Spinal cord (tissue), 10 donors: ENCODE measurements around the gene MANEA. TPM values are rescaled to one million over a fixed set of nuclear protein-coding genes. Genes with fewer than 3 reads are reported as not detected.
"Not testable (repeated sequence)": the region's sequence is repeated elsewhere in the genome, so short reads cannot be mapped to it uniquely, and the experiment has no call there.

Source experiments
- DNase-seq, 6 donors: peaks; one replicate each; pipeline versions ENCODE4 v3.0.0 to v3.0.0-alpha.2; 2013 to 2015; ENCODE audit warnings: low spot score in 6 of 6, low read depth in 4 of 6
- H3K27ac ChIP-seq: one replicate; pipeline ENCODE4 v1.5.1; 2013; ENCODE audit warnings: low read depth, low read length, control low read depth
- H3K27me3 ChIP-seq: one replicate; pipeline ENCODE4 v1.6.1; 2013; ENCODE audit warnings: low read length; ENCODE audit not compliant: control insufficient read depth, insufficient read depth
- H3K36me3 ChIP-seq: one replicate; pipeline ENCODE4 v1.6.1; 2013; ENCODE audit warnings: low read length; ENCODE audit not compliant: control insufficient read depth, insufficient read depth
- H3K4me1 ChIP-seq: one replicate; pipeline ENCODE4 v1.6.1; 2013; ENCODE audit warnings: low read length; ENCODE audit not compliant: control insufficient read depth, insufficient read depth
- H3K4me3 ChIP-seq: one replicate; pipeline ENCODE4 v1.5.1; 2013; ENCODE audit warnings: low read depth, low read length, control low read depth
- H3K9me3 ChIP-seq: one replicate; pipeline ENCODE4 v1.6.1; 2013; ENCODE audit warnings: low read length; ENCODE audit not compliant: control insufficient read depth, insufficient read depth
- WGBS: methylation state at CpG from one replicate; pipeline ENCODE4 v1.1.5; 2013; ENCODE audit warnings: missing lambda C conversion rate; ENCODE audit not compliant: insufficient coverage; 5-methylcytosine and 5-hydroxymethylcytosine counted together
- polyA plus RNA-seq, 2 donors: library from polyadenylated mRNA; unstranded; fragments of 120-200 nt; gene quantifications; one replicate each; pipeline ENCODE4 v1.2.1, GENCODE V29; 2013; ENCODE audit not compliant: insufficient read length in 2 of 2
- total RNA-seq, 2 donors: library from RNA; depleted of rRNA in 1 of 2; stranded (reverse); fragments of 120-200 nt in 1 of 2; fragments of >200 nt in 1 of 2; gene quantifications; one replicate each; pipeline versions ENCODE4 v1.2.3 to v1.2.4, GENCODE V29; 2013 to 2014
- donor health status: healthy.

The MANEA gene
- total and polyA plus RNA-seq, 4 donors, result 12.0 to 39.5 (median 17.4) TPM

GRCh38 chr6:95581073-95581472 is 3.7 kb downstream of the MANEA start:
- Histone ChIP-seq H3K27me3 (no peaks in the 10 kb centered on the region), H3K4me1 (peaks cover 3% of the 10 kb centered on the region), H3K9me3 (peaks cover 3% of the 10 kb centered on the region), H3K4me3 (no peak overlapping the region), H3K36me3 (no peaks in the 10 kb centered on the region), H3K27ac (no peak overlapping the region)
- DNase-seq, result no peak

DNA sequence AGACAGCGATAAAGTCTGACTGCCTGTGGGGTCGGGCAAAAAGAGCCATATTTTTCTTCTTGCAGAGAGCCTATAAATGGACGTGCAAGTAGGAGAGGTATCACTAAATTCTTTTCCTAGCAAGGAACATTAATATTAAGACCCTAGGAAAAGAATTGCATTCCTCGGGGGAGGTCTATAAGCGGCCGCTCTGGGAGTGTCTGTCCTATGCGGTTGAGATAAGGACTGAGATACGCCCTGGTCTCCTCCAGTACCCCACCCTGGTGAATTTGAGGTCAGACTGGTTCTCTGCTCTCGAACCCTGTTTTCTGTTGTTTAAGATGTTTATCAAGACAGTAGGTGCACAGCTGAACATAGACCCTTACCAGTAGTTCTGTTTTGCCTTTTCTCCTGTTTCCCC is 6.9 kb downstream of the MANEA start:
- not testable (repeated sequence) for H3K27me3 ChIP-seq, H3K27ac ChIP-seq, DNase-seq, H3K4me1 ChIP-seq, H3K36me3 ChIP-seq, H3K9me3 ChIP-seq, H3K4me3 ChIP-seq
- 100% methylated on average over 5 of the region's 9 CpGs for WGBS

GRCh38 chr6:95587989-95588388 is 10.7 kb downstream of the MANEA start:
- no peak overlapping the region for H3K27ac ChIP-seq
- no peaks in the 10 kb centered on the region for H3K27me3 ChIP-seq
- peaks cover 3% of the 10 kb centered on the region for H3K9me3 ChIP-seq
- no peaks in the 10 kb centered on the region for H3K4me1 ChIP-seq
- no peak overlapping the region for H3K4me3 ChIP-seq
- H3K36me3 ChIP-seq, result no peaks in the 10 kb centered on the region
- DNase-seq, result no peak
- no CpG with 5 or more reads among the region's 1 CpG for WGBS

GRCh38 chr6:95589067-95589466 is 11.7 kb downstream of the MANEA start:
- Histone ChIP-seq H3K27ac (no peak overlapping the region), H3K36me3 (no peaks in the 10 kb centered on the region), H3K4me1 (no peaks in the 10 kb centered on the region), H3K9me3 (peaks cover 3% of the 10 kb centered on the region), H3K4me3 (no peak overlapping the region), H3K27me3 (no peaks in the 10 kb centered on the region)
- WGBS, result no CpG with 5 or more reads among the region's 1 CpG
- DNase-seq, result no peak

- H3K4me1 ChIP-seq, result no peaks in the 10 kb centered on the region
- no CpG with 5 or more reads among the region's 4 CpGs for WGBS
- no peaks in the 10 kb centered on the region for H3K9me3 ChIP-seq
- H3K36me3 ChIP-seq, result no peaks in the 10 kb centered on the region
- H3K4me3 ChIP-seq, result no peak overlapping the region
- no peak overlapping the region for H3K27ac ChIP-seq
- no peak for DNase-seq
- no peaks in the 10 kb centered on the region for H3K27me3 ChIP-seq
Measured at GRCh38 chr6:95589826-95590570, 12.7 kb downstream of the MANEA start.

DNA sequence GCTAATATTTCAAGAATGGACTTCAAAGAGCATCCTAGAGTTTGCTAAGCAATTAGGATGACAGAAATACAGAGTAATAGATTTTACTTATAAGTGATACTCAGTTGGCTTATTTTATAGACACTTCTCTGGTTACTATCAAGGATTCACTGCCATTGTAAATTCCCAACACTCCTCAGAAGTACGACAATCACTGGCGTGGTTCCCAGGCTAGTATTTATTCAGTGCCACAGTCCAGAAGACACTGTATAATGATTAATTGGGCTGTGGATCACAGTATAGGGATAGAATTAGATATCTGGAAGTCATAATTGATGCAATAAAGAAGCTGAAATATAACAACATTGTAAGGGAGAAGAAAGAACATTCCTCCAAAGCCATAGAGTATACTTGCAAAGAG is 15.7 kb downstream of the MANEA start:
- Histone ChIP-seq H3K9me3 (no peaks in the 10 kb centered on the region), H3K4me1 (no peaks in the 10 kb centered on the region), H3K36me3 (no peaks in the 10 kb centered on the region), H3K27ac (no peak overlapping the region), H3K27me3 (no peaks in the 10 kb centered on the region), H3K4me3 (no peak overlapping the region)
- DNase-seq, result no peak
- no CpG with 5 or more reads among the region's 2 CpGs for WGBS

GRCh38 chr6:95596021-95596420 is 18.7 kb downstream of the MANEA start:
- Histone ChIP-seq H3K27ac (no peak overlapping the region), H3K9me3 (no peaks in the 10 kb centered on the region), H3K36me3 (no peaks in the 10 kb centered on the region), H3K4me1 (no peaks in the 10 kb centered on the region), H3K27me3 (no peaks in the 10 kb centered on the region), H3K4me3 (no peak overlapping the region)
- no CpG with 5 or more reads among the region's 3 CpGs for WGBS
- no peak for DNase-seq

DNA sequence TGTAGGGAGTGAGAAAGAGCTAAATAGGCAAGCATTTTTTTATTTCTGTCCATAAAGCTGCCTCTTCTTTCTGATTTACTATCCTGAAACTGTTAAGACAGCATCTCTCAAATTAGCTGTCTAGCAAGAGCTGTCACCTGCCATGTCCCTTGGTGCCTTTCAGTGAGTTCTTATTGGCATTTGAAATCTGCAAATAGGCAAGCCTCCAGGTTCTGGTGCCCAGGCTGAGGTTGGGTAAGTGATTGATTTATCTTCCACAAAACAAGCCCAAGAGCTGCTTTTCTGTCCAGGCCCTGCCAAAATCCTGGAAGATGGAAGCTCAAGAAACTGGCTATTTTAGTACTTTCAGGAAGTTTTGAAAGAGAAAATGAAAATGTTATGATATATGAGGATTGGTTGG is 22.4 kb downstream of the MANEA start:
- DNase-seq, result peak in 1 of 6 donors; percentile 77

GRCh38 chr6:95601133-95601532 is 23.8 kb downstream of the MANEA start:
- no peak overlapping the region for H3K4me3 ChIP-seq
- whole genome bisulfite sequencing, result 100% methylated on average over 1 of the region's 3 CpGs

More for the DNA sequence above, 22.4 kb downstream of the MANEA start:
- no peaks in the 10 kb centered on the region for H3K36me3 ChIP-seq
- no peaks in the 10 kb centered on the region for H3K9me3 ChIP-seq
- no peak overlapping the region for H3K27ac ChIP-seq
- H3K27me3 ChIP-seq, result no peaks in the 10 kb centered on the region
- no peaks in the 10 kb centered on the region for H3K4me1 ChIP-seq
- no peak overlapping the region for H3K4me3 ChIP-seq

GRCh38 chr6:95614094-95614493 is 36.8 kb downstream of the MANEA start:
- no peaks in the 10 kb centered on the region for H3K4me1 ChIP-seq
- no CpG with 5 or more reads among the region's 3 CpGs for WGBS

More at GRCh38 chr6:95601133-95601532, 23.8 kb downstream of the MANEA start:
- Histone ChIP-seq H3K27me3 (no peaks in the 10 kb centered on the region), H3K4me1 (no peaks in the 10 kb centered on the region), H3K27ac (no peak overlapping the region), H3K36me3 (no peaks in the 10 kb centered on the region), H3K9me3 (no peaks in the 10 kb centered on the region)
- peak in 1 of 6 donors; percentile 7 for DNase-seq

More at GRCh38 chr6:95614094-95614493, 36.8 kb downstream of the MANEA start:
- no peaks in the 10 kb centered on the region for H3K27me3 ChIP-seq
- H3K27ac ChIP-seq, result no peak overlapping the region
- H3K36me3 ChIP-seq, result no peaks in the 10 kb centered on the region
- no peak overlapping the region for H3K4me3 ChIP-seq
- DNase-seq, result no peak
- H3K9me3 ChIP-seq, result no peaks in the 10 kb centered on the region
